A549 (cell line): ENCODE measurements around the gene PRR22. TPM values are rescaled to one million over a fixed set of nuclear protein-coding genes. Genes with fewer than 3 reads are reported as not detected.

Experiments
- ATAC-seq, 2 experiments: fragments of 200-7000 bp in 1 of 2; fragments of >200 bp in 1 of 2; cut with Nextera tagmentation in 1 of 2; cut with Tn5 transposase in 1 of 2; 3 replicates each; pipeline versions ENCODE4 v1.8.0 to v1.9.1; 2018 to 2020; ENCODE audit warnings: mild to moderate bottlenecking in 1 of 2, moderate library complexity in 1 of 2
- CTCF ChIA-PET: fragments of 300-600 bp; sonication (Branson Sonifier 250); formaldehyde crosslinking; extraction: SDS; loops from one replicate; lab custom pipeline; 2021; ENCODE audit warnings: antibody characterized with exemption, inconsistent platforms; lab: Yijun Ruan, JAX
- POLR2A ChIA-PET: fragments of 350-600 bp; formaldehyde crosslinking; extraction: SDS; loops from one replicate; lab custom pipeline; 2021; ENCODE audit warnings: antibody characterized with exemption, inconsistent platforms; lab: Yijun Ruan, JAX
- DNase-seq, 2 experiments: peaks; one replicate each; pipeline versions ENCODE4 v3.0.0 to v3.0.0-alpha.2; 2011 to 2016; ENCODE audit warnings: low read depth in 1 of 2, low spot score in 1 of 2
- FAIRE-seq: peaks from 2 replicates; lab custom pipeline; 2011; peaks lifted over from hg19 to GRCh38; lab: Jason Lieb, UNC
- H3K27ac ChIP-seq, 2 experiments: fragments of >200 bp; sonication (Bioruptor Twin); formaldehyde crosslinking; 3 replicates each; pipeline ENCODE4 v1.5.1; 2016 to 2017
- H3K4me1 ChIP-seq: fragments of >200 bp; sonication (Bioruptor Twin); formaldehyde crosslinking; 3 replicates; pipeline ENCODE4 v1.6.1; 2016
- H3K4me2 ChIP-seq: fragments of >200 bp; sonication (Bioruptor Twin); formaldehyde crosslinking; 3 replicates; pipeline ENCODE4 v1.6.1; 2016
- H3K4me3 ChIP-seq: fragments of >200 bp; sonication (Bioruptor Twin); formaldehyde crosslinking; 3 replicates; pipeline ENCODE4 v1.5.1; 2016
- H3K9me3 ChIP-seq: fragments of >200 bp; sonication (Bioruptor Twin); formaldehyde crosslinking; 3 replicates; pipeline ENCODE4 v1.6.1; 2016
- BHLHE40 ChIP-seq: IDR thresholded peaks from 2 replicates; pipeline ENCODE4 v1.6.1; 2012; ENCODE audit warnings: low read depth, low read length, inconsistent platforms
- EHF ChIP-seq: fragments of 250-450 bp; sonication (Bioruptor Pico); IDR thresholded peaks from 2 replicates; pipeline ENCODE4 v1.5.0; 2020; ENCODE audit warnings: mild to moderate bottlenecking
- FOXS1 ChIP-seq: fragments of 250-450 bp; sonication (Bioruptor Pico); IDR thresholded peaks from 2 replicates; pipeline ENCODE4 v1.5.0; 2020; ENCODE audit warnings: mild to moderate bottlenecking, moderate library complexity
- HDAC2 ChIP-seq: fragments of 200-600 bp; sonication (generic); IDR thresholded peaks from 2 replicates; pipeline ENCODE4 v1.6.1; 2016
- HOXA7 ChIP-seq: fragments of 250-450 bp; sonication (Bioruptor Pico); IDR thresholded peaks from 2 replicates; pipeline ENCODE4 v1.5.0; 2020; ENCODE audit warnings: mild to moderate bottlenecking, moderate library complexity
- HOXB5 ChIP-seq: fragments of 250-450 bp; sonication (Bioruptor Pico); IDR thresholded peaks from 2 replicates; pipeline ENCODE4 v1.5.0; 2020; ENCODE audit warnings: mild to moderate bottlenecking, moderate library complexity
- MAZ ChIP-seq: fragments of 150-350 bp; IDR thresholded peaks from 2 replicates; pipeline ENCODE4 v1.6.1; 2014; ENCODE audit warnings: antibody characterized with exemption, low read depth, low read length, borderline replicate concordance
- PHF8 ChIP-seq: fragments of 200-600 bp; sonication (generic); IDR thresholded peaks from 2 replicates; pipeline ENCODE4 v1.6.1; 2016; ENCODE audit warnings: low read depth, mild to moderate bottlenecking, antibody characterized with exemption, moderate library complexity, borderline replicate concordance
- POLR2AphosphoS2 ChIP-seq: conservative IDR thresholded peaks from 2 replicates; pipeline ENCODE4 v1.6.1; 2012; ENCODE audit warnings: low read length, improper control_type of control experiment, inconsistent platforms
- RCOR1 ChIP-seq: fragments of 150-350 bp; IDR thresholded peaks from 2 replicates; pipeline ENCODE4 v1.6.1; 2014; ENCODE audit warnings: antibody characterized with exemption, low read length, low read depth
- TFCP2L1 ChIP-seq: fragments of 250-450 bp; sonication (Bioruptor Pico); IDR thresholded peaks from 2 replicates; pipeline ENCODE4 v1.5.0; 2021; ENCODE audit warnings: mild to moderate bottlenecking
- ZFP36 ChIP-seq: fragments of 450-650 bp; IDR thresholded peaks from 2 replicates; pipeline ENCODE4 v1.6.1; 2014; ENCODE audit warnings: borderline replicate concordance; ENCODE audit not compliant: partially characterized antibody
- WGBS: methylation state at CpG from one replicate; pipeline ENCODE4 v1.1.6; 2017; ENCODE audit errors: missing lambda C conversion rate; 5-methylcytosine and 5-hydroxymethylcytosine counted together
- polyA plus RNA-seq, 4 experiments: library from polyadenylated mRNA; depleted of rRNA in 3 of 4; stranded (reverse); fragments of >200 nt; fragmentation: RNase III in 1 of 4; extraction: RNeasy Plus Mini Kit Qiagen cat#74134 plus additional on column Dnase treatment in 1 of 4; gene quantifications; 2 replicates in 3 of 4; 3 replicates in 1 of 4; pipeline ENCODE4 v1.2.3, GENCODE V29; 2011 to 2017
- TF ChIP-seq, protein P1 (sequence below): fragments of >200 bp; sonication (Bioruptor Twin); formaldehyde crosslinking; IDR thresholded peaks from 2 replicates; pipeline ENCODE4 v1.6.1; 2016
- TF ChIP-seq, protein P2 (sequence below): IDR thresholded peaks from 2 replicates; pipeline ENCODE4 v1.6.1; 2012
- TF ChIP-seq, protein P3 (sequence below): fragments of 150-350 bp; IDR thresholded peaks from 2 replicates; pipeline ENCODE4 v1.6.1; 2014; ENCODE audit warnings: low read depth, mild to moderate bottlenecking, low read length
- TF ChIP-seq, protein P4 (sequence below): fragments of >200 bp; sonication (Bioruptor Twin); formaldehyde crosslinking; IDR thresholded peaks from 3 replicates; pipeline ENCODE4 v1.6.1; 2016
- TF ChIP-seq, protein P5 (sequence below): fragments of 450-650 bp; IDR thresholded peaks from 2 replicates; pipeline ENCODE4 v1.6.1; 2014; ENCODE audit warnings: antibody characterized with exemption

PRR22 gene
- polyA plus RNA-seq, 2 of the 4 experiments (the other 2 are of a cell fraction): 0.65 to 2.2 TPM

DNA sequence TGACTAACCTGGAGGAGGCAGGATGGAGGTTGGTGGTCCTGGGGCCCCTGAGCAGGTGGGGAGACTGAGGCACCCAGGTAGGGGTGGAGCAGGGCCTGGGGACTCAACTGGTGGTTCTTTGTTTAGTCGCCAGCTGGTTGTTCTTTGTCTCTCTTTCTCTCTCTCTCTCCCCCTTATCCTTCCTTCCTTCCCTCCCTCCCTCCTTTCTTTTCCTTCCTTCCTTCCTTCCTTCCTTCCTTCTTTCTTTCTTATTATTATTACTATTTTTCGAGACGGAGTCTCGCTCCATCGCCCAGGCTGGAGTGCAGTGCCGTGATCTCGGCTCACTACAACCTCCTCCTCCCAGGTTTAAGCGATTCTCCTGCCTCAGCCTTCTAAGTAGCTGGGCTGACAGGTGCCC, 13.7 kb upstream of the PRR22 start:
- H3K4me2 ChIP-seq: no peak overlapping the region
- ATAC-seq: no peak
- no peak for DNase-seq
- H3K4me1 ChIP-seq: 0 out of 3 replicates have a peak, but pooled peaks cover 4% of the 10 kb centered on the region
- no peak for TF ChIP-seq HOXA7 (CRISPR knock-in tag)
- ChIA-PET POLR2A (no interaction called here), CTCF (interaction anchor here (1.2 to 2.0 kb wide), 2 partner anchors 8 to 26 kb away, joined by 3 to 9 read pairs; no protein-coding TSS in a partner anchor)
- no peaks in the 10 kb centered on the region for H3K9me3 ChIP-seq
- H3K4me3 ChIP-seq: no peak overlapping the region
- no peak overlapping the region for H3K27ac ChIP-seq
- no peak for FAIRE-seq
- WGBS: 86% methylated on average over 8 of the region's 8 CpGs

DNA sequence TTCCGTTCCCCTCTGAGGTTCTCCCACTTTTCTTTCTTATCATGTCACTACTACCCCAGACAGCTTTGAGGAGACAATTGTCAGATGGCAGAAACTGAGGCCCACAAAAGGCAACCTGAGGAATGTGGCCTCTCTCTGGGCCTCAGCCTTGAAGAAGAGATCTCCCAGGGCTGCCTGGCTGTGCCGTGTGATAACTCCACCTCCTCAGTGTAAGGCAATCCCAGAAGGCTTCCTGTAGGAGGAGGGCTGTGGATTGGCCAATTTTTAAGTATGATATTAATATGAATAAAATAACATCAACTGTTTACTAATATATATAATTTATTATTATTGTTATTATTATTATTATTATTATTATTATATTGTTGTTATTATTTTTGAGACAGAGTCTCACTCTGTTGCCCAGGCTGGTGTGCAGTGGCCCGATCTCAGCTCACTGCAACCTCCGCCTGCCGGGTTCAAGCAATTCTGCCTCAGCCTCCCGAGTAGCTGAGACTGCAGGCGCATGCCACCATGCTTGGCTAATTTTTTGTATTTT, 10.9 kb upstream of the PRR22 start:
- no peak overlapping the region for H3K4me3 ChIP-seq
- ATAC-seq (no peak), FAIRE-seq (no peak), DNase-seq (no peak)
- WGBS: 83% methylated on average over 7 of the region's 7 CpGs
- ChIA-PET CTCF (interaction anchor here (0.6 to 4.1 kb wide), 5 partner anchors 8 to 27 kb away, joined by 3 to 35 read pairs (median 11); no protein-coding TSS in a partner anchor), POLR2A (interaction anchor here (0.7 kb wide), 1 partner anchor 11 kb away, joined by 4 read pairs; the partner anchor contains the start of gene PRR22)
- H3K27ac ChIP-seq: no peak overlapping the region
- H3K9me3 ChIP-seq: no peaks in the 10 kb centered on the region
- TF ChIP-seq ZFP36: peak; percentile 84
- TF ChIP-seq POLR2AphosphoS2: no peak
- H3K4me1 ChIP-seq: no peaks in the 10 kb centered on the region
- no peak overlapping the region for H3K4me2 ChIP-seq

DNA sequence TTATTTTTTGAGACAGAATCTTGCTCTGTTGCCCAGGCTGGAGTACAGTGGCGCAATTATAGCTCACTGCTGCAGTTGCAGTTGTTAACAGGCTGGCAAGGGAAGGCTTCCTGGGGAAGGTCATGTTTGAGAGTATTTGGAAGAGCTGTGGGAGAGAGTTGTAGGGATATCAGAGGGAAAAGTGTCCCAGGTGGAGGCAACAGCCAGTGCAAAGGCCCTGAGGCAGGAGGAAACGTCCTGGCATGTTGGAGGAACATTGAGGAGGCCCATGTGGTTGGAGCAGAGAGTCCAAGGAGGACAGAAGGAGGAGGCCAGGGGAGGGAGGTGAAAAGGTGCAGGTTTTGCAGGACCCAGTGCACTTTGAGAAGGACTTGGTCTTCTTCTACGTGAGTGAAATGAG, 8.6 kb upstream of the PRR22 start:
- DNase-seq (no peak), FAIRE-seq (no peak), ATAC-seq (no peak)
- Histone ChIP-seq H3K27ac (no peak overlapping the region), H3K4me3 (no peak overlapping the region), H3K4me1 (peaks cover 5% of the 10 kb centered on the region; the same call in 2 of the 3 replicates), H3K9me3 (no peaks in the 10 kb centered on the region), H3K4me2 (no peak overlapping the region)
- TF ChIP-seq, protein P1, sequence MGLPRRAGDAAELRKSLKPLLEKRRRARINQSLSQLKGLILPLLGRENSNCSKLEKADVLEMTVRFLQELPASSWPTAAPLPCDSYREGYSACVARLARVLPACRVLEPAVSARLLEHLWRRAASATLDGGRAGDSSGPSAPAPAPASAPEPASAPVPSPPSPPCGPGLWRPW: no peak
- no peak for TF ChIP-seq BHLHE40
- no peak for TF ChIP-seq HDAC2
- no peak for TF ChIP-seq HOXB5 (CRISPR knock-in tag)
- WGBS: 76% methylated on average over 3 of the region's 3 CpGs
- ChIA-PET POLR2A (interaction anchor here (0.5 to 1.1 kb wide), 4 partner anchors 19 to 111 kb away, joined by 3 to 6 read pairs (median 3); partner anchors contain the start of gene RPL36), CTCF (interaction anchor here (0.6 to 4.1 kb wide), 12 partner anchors 8 to 98 kb away, joined by 4 to 35 read pairs (median 4); partner anchors contain the start of gene PRR22)

DNA sequence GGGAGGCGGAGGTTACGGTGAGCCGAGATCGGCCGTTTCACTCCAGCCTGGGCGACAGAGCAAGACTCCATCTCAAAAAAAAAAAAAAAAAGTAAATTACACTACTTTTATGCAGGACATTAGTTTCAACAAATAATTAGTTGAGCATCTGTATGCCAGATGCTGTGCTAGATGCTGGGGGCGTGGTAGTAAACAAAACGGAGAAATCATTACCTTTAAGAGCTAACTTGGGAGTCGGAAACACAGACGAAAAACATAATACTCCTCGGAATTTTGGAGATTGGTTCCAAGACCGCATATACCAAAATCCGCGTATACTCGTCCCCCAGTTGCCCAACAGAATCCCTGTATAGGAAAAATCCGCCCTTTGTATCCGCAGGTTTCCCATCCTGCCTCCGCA, 7.7 kb upstream of the PRR22 start:
- TF ChIP-seq, protein P2, sequence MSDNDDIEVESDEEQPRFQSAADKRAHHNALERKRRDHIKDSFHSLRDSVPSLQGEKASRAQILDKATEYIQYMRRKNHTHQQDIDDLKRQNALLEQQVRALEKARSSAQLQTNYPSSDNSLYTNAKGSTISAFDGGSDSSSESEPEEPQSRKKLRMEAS: no peak
- TF ChIP-seq, protein P3, sequence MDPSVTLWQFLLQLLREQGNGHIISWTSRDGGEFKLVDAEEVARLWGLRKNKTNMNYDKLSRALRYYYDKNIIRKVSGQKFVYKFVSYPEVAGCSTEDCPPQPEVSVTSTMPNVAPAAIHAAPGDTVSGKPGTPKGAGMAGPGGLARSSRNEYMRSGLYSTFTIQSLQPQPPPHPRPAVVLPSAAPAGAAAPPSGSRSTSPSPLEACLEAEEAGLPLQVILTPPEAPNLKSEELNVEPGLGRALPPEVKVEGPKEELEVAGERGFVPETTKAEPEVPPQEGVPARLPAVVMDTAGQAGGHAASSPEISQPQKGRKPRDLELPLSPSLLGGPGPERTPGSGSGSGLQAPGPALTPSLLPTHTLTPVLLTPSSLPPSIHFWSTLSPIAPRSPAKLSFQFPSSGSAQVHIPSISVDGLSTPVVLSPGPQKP: no peak
- H3K27ac ChIP-seq: no peak overlapping the region
- H3K4me1 ChIP-seq: peaks cover 5% of the 10 kb centered on the region; the same call in 2 of the 3 replicates
- no peak overlapping the region for H3K4me3 ChIP-seq
- DNase-seq (no peak), ATAC-seq (no peak), FAIRE-seq (no peak)
- POLR2A ChIA-PET: interaction anchor here (0.7 to 1.5 kb wide), 2 partner anchors 73 to 112 kb away, joined by 3 read pairs; no protein-coding TSS in a partner anchor
- no peak overlapping the region for H3K4me2 ChIP-seq
- no peaks in the 10 kb centered on the region for H3K9me3 ChIP-seq
- WGBS: 89% methylated on average over 18 of the region's 18 CpGs
- CTCF ChIA-PET: interaction anchor here (1.0 to 2.8 kb wide), 4 partner anchors 11 to 30 kb away, joined by 3 to 20 read pairs (median 8); no protein-coding TSS in a partner anchor

DNA sequence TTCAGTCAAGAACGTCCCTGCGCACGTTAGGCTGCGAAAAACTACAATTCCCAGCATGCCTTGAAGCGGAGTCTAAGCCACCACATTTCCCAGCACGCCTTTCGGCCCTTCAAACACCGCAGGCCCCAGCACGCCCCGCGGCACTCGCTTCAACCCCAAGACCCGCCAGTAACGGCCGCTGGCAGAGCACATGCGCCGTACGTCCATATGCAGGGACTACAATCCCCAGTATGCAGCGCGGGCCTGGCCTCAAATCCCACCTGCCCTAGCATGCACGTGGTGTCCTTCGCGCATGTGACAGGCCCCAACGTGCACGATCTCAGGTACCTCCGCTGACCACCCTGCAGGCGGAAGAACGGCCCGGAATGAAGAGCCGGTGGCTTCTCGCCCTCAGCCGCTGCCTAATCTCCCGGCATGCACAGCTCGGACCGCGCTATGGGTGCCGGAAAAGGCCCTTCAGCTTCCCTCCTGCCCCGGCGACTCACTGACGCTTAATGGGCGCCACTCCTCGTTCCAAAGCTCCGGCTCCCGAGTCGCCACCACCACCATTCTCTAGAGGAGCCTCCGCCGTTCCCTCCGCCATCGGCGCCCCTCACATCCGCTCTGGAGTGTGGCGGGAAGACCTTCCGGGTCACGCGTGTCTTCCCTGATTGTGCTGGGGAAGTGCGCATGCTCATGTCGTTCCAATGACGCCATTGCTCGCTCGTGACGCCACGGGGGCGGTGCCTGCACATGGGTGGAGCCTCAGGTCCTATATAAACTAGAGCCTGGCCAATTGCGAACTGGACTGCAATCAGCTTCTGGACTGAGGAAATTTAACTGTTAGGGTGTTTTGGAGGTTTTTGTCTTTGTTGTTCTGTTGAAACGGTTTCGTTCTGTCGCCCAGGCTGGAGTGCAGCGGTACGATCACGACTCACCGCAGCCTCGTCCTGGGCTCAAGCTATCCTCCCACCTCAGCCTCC, 6.3 kb upstream of the PRR22 start, which contains the start of gene DUS3L:
DUS3L (minus strand) TSS at position 605 of the 962 bp plus-strand sequence; CDS start at position 583, 22 bp downstream.
- H3K4me3 ChIP-seq: peak within 1 kb of the TSS; percentile 97
- DNase-seq: peak; percentile 88 to 98
- H3K4me1 ChIP-seq: peaks cover 5% of the 10 kb centered on the region; the same call in 2 of the 3 replicates
- ChIA-PET POLR2A (interaction anchor here (0.6 to 2.1 kb wide), 7 partner anchors 9 to 113 kb away, joined by 3 to 10 read pairs (median 3); partner anchors contain the start of genes CATSPERD and LONP1), CTCF (interaction anchor here (1.0 to 2.9 kb wide), 5 partner anchors 10 to 16 kb away, joined by 3 to 20 read pairs (median 7); no protein-coding TSS in a partner anchor)
- H3K4me2 ChIP-seq: peak within 1 kb of the TSS; percentile 98
- no peaks in the 10 kb centered on the region for H3K9me3 ChIP-seq
- H3K27ac ChIP-seq: peak within 1 kb of the TSS; percentile 99 to 100
- peak; percentile 95 to 96 for ATAC-seq
- peak; percentile 70 for FAIRE-seq
- 26% methylated on average over 26 of the region's 72 CpGs for WGBS
- TF ChIP-seq, protein P4, sequence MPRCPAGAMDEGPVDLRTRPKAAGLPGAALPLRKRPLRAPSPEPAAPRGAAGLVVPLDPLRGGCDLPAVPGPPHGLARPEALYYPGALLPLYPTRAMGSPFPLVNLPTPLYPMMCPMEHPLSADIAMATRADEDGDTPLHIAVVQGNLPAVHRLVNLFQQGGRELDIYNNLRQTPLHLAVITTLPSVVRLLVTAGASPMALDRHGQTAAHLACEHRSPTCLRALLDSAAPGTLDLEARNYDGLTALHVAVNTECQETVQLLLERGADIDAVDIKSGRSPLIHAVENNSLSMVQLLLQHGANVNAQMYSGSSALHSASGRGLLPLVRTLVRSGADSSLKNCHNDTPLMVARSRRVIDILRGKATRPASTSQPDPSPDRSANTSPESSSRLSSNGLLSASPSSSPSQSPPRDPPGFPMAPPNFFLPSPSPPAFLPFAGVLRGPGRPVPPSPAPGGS: peak; percentile 13; the same call in 1 of the 3 replicates
- TF ChIP-seq MAZ (no peak), EHF (CRISPR knock-in tag) (0 out of 2 replicates have a peak, but pooled peaks have one; percentile 44), HDAC2 (no peak), FOXS1 (CRISPR knock-in tag) (no peak), TFCP2L1 (CRISPR knock-in tag) (no peak), RCOR1 (no peak), PHF8 (peak; percentile 93)
- TF ChIP-seq, protein P2: peak; percentile 99
- TF ChIP-seq, protein P5, sequence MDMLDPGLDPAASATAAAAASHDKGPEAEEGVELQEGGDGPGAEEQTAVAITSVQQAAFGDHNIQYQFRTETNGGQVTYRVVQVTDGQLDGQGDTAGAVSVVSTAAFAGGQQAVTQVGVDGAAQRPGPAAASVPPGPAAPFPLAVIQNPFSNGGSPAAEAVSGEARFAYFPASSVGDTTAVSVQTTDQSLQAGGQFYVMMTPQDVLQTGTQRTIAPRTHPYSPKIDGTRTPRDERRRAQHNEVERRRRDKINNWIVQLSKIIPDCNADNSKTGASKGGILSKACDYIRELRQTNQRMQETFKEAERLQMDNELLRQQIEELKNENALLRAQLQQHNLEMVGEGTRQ: peak; percentile 96
